Measurements from ENCODE around the gene PCSK7. TPM values are rescaled to one million over a fixed set of nuclear protein-coding genes. Genes with fewer than 3 reads are reported as not detected.

The PCSK7 gene
- total and polyA plus RNA-seq, 2 of the 4 experiments (the other 2 are of a cell fraction) = 35.8 to 54.3 TPM

GRCh38 chr11:117199916-117200812 lies 31.7 kb downstream of the PCSK7 start:
- peaks cover 28% of the 10 kb centered on the region for H3K9me1 ChIP-seq (ENCODE audit: insufficient read depth, low read length)
- peak overlapping the region; percentile 49 for H3K4me3 ChIP-seq (ENCODE audit: insufficient read depth, low read depth, low read length)
- no peaks in the 10 kb centered on the region for H3K27me3 ChIP-seq (ENCODE audit: control insufficient read depth, insufficient read depth, low read length)
- peak overlapping the region; percentile 95 for H4K91ac ChIP-seq (ENCODE audit: insufficient read depth, low read depth, low read length)
- intact Hi-C loops (cut with micrococcal nuclease) (loop anchor here (2.0 kb wide), 1 partner anchor 27 kb away; no protein-coding TSS in a partner anchor), dilution Hi-C loops (cut with HindIII; ENCODE audit: low sequenced_read_pairs, unreplicated experiment) (no loop called here), in situ Hi-C loops (cut with MboI; ENCODE audit: low sequenced_read_pairs) (no loop called here)
- H3K56ac ChIP-seq (ENCODE audit: extremely low read depth, insufficient read depth, low read length) = peak overlapping the region; percentile 99
- H2BK5ac ChIP-seq (ENCODE audit: low read depth, low read length, poor library complexity, severe bottlenecking) = peak overlapping the region; percentile 83
- H2AFZ ChIP-seq (replicated peaks; ENCODE audit: low read length, poor library complexity) = peak overlapping the region; percentile 84
- peak overlapping the region; percentile 97 for H2AK5ac ChIP-seq (ENCODE audit: low read depth, low read length)
- peak; percentile 2 for ATAC-seq (ENCODE audit: low read depth)
- no peaks in the 10 kb centered on the region for H3K9me3 ChIP-seq (ENCODE audit: control insufficient read depth, insufficient read depth, low read length)
- peak overlapping the region; percentile 98 for H3K14ac ChIP-seq (replicated peaks; ENCODE audit: low read depth, low read length)
- H2BK15ac ChIP-seq (ENCODE audit: low read depth, low read length) = peak overlapping the region; percentile 17; the same call in 1 of the 3 replicates
- H4K8ac ChIP-seq (ENCODE audit: low read depth in 2 of 2, low read length in 2 of 2) = peak overlapping the region; percentile 93 to 96
- peaks cover 27 to 67% of the 10 kb centered on the region in 2 experiments for H3K79me1 ChIP-seq (ENCODE audit: low read depth in 1 of 2, low read length in 2 of 2)
- peak overlapping the region; percentile 32; the same call in 1 of the 2 replicates for H2BK20ac ChIP-seq (ENCODE audit: low read depth, low read length)
- H2BK120ac ChIP-seq (ENCODE audit: low read depth, low read length) = peak overlapping the region; percentile 91
- H3K4ac ChIP-seq (ENCODE audit: low read depth, low read length) = peak overlapping the region; percentile 96
- H3K9ac ChIP-seq (ENCODE audit: low read depth, low read length) = peak overlapping the region; percentile 92
- H2AK9ac ChIP-seq (replicated peaks; ENCODE audit: low read depth, low read length, poor library complexity) = peak overlapping the region; percentile 100
- no peak for DNase-seq
- H3K23ac ChIP-seq (ENCODE audit: low read depth, low read length) = peak overlapping the region; percentile 91
- H3K4me2 ChIP-seq (ENCODE audit: low read depth, low read length) = peak overlapping the region; percentile 80
- 29% methylated on average over 1 of the region's 13 CpGs; no CpG with 5 or more reads in 1 of the 2 experiments for WGBS, 2 experiments (ENCODE audit: extremely low coverage in 2 of 2, insufficient read length in 1 of 2)
- CTCF ChIA-PET = interaction anchor here (1.3 kb wide), 1 partner anchor 11 kb away, joined by 3 read pairs; no protein-coding TSS in a partner anchor
- POLR2A ChIA-PET (ENCODE audit: unreplicated experiment) = interaction anchor here (0.6 to 2.2 kb wide), 5 partner anchors 12 to 29 kb away, joined by 3 to 11 read pairs (median 3); partner anchors contain the start of gene SIDT2
- peaks cover 44% of the 10 kb centered on the region for H3K36me3 ChIP-seq (ENCODE audit: control insufficient read depth, insufficient read depth, low read length)
- peak overlapping the region; percentile 68 for H3K18ac ChIP-seq (ENCODE audit: low read depth, low read length)
- no TSS peak for BruUV-seq (replicated peaks)
- peaks cover 46% of the 10 kb centered on the region for H3K4me1 ChIP-seq (ENCODE audit: control insufficient read depth, insufficient read depth, low read length)
- peak overlapping the region; percentile 52 for H4K5ac ChIP-seq (ENCODE audit: low read depth, low read length)
- H3K27ac ChIP-seq (ENCODE audit: insufficient read depth, low read length) = peak overlapping the region; percentile 91
- H4K20me1 ChIP-seq (ENCODE audit: insufficient read depth, low read length) = peaks cover 54% of the 10 kb centered on the region
- TF ChIP-seq MAFK (IDR thresholded peaks at IDR 0.05; ENCODE audit: low read depth, low read length) (no peak), POLR2A (IDR thresholded peaks at IDR 0.05; ENCODE audit: low read depth, low read length) (no peak; the same call in 1 of the 2 replicates), FOS (IDR thresholded peaks at IDR 0.05; ENCODE audit: low read depth, low read length) (no peak), BHLHE40 (IDR thresholded peaks at IDR 0.05; ENCODE audit: low read depth, low read length) (no peak), RAD21 (IDR thresholded peaks at IDR 0.05; ENCODE audit: low read length) (no peak), CTCF (conservative IDR thresholded peaks at IDR 0.05; ENCODE audit: low read depth, low read length) (no peak), NFE2L2 (IDR thresholded peaks at IDR 0.05; ENCODE audit: low read depth, low read length) (no peak), RFX5 (IDR thresholded peaks at IDR 0.05; ENCODE audit: low read depth, low read length) (no peak), MXI1 (IDR thresholded peaks at IDR 0.05; ENCODE audit: borderline replicate concordance, low read depth, low read length) (no peak), USF2 (IDR thresholded peaks at IDR 0.05; ENCODE audit: low read depth, low read length) (no peak), ELK1 (IDR thresholded peaks at IDR 0.05; ENCODE audit: borderline replicate concordance, low read depth, low read length) (no peak), CHD1 (IDR thresholded peaks at IDR 0.05; ENCODE audit: low read depth, low read length) (no peak), MAZ (IDR thresholded peaks at IDR 0.05; ENCODE audit: borderline replicate concordance, low read depth, low read length) (no peak; the same call in 1 of the 2 replicates)
